ENCODE data around the gene P2RY12.

P2RY12 gene

GRCh38 chr3:151362751-151363174 is 21.8 kb downstream of the P2RY12 start:
- ChIA-PET CTCF (interaction anchor here (1.5 to 2.5 kb wide), 2 partner anchors 9 to 16 kb away, joined by 5 to 10 read pairs; no protein-coding TSS in a partner anchor), POLR2A (no interaction called here)

GRCh38 chr3:151357463-151357850 is 27.1 kb downstream of the P2RY12 start:
- DNase-seq (ENCODE audit: extremely low spot score): no peak
- POLR2A ChIA-PET: no interaction called here
- TF ChIP-seq, protein P1, sequence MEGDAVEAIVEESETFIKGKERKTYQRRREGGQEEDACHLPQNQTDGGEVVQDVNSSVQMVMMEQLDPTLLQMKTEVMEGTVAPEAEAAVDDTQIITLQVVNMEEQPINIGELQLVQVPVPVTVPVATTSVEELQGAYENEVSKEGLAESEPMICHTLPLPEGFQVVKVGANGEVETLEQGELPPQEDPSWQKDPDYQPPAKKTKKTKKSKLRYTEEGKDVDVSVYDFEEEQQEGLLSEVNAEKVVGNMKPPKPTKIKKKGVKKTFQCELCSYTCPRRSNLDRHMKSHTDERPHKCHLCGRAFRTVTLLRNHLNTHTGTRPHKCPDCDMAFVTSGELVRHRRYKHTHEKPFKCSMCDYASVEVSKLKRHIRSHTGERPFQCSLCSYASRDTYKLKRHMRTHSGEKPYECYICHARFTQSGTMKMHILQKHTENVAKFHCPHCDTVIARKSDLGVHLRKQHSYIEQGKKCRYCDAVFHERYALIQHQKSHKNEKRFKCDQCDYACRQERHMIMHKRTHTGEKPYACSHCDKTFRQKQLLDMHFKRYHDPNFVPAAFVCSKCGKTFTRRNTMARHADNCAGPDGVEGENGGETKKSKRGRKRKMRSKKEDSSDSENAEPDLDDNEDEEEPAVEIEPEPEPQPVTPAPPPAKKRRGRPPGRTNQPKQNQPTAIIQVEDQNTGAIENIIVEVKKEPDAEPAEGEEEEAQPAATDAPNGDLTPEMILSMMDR (IDR thresholded peaks at IDR 0.05; ENCODE audit: control extremely low read depth, extremely low read depth, low read depth, missing control alignments): no peak
- CTCF ChIA-PET: interaction anchor here (0.7 to 2.3 kb wide), 6 partner anchors 11 to 42 kb away, joined by 3 to 10 read pairs (median 4); partner anchors contain the start of gene P2RY12

More at GRCh38 chr3:151362751-151363174, 21.8 kb downstream of the P2RY12 start:
- TF ChIP-seq, protein P1 (IDR thresholded peaks at IDR 0.05; ENCODE audit: control extremely low read depth, extremely low read depth, low read depth, missing control alignments): no peak
- DNase-seq (ENCODE audit: extremely low spot score): no peak

DNA sequence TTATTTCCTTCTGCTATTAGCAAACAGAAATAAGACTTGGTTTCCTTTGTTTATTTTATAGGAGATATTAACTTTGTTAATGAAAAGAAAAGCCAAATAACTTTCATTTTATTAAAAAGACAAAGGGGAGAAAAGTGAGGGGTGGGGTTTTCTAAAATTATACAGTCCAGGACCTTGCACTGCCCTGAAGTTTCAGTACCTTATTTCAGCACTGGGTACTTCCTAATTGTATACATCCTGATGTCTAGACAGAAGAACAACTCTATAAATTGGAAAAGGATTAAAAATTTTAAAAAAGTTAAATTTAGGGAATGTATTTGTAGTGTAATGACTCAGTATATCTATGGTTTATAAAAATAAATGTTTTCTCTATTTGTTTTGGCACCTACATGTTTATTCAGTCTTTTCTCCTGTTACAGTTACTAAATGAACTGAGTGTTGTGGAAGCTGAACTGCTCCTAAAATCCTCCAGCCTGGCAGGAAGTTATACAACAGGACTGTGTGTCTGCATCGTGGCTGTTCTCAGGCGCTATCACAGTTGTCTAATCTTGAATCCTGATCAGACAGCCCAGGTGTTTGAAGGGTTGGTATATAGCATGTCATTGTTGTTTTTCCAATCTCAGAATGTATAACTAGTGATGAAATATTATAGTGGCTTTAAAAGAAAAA is 27.6 kb downstream of the P2RY12 start:
- CTCF ChIA-PET: interaction anchor here (0.7 to 2.2 kb wide), 5 partner anchors 10 to 43 kb away, joined by 3 to 10 read pairs (median 4); partner anchors contain the start of gene P2RY12

GRCh38 chr3:151351648-151352047 is 32.9 kb downstream of the P2RY12 start:
- TF ChIP-seq, protein P1 (IDR thresholded peaks at IDR 0.05; ENCODE audit: control extremely low read depth, extremely low read depth, low read depth, missing control alignments): no peak
- ChIA-PET CTCF (interaction anchor here (0.6 kb wide), 1 partner anchor 25 kb away, joined by 3 read pairs; no protein-coding TSS in a partner anchor), POLR2A (no interaction called here)
- DNase-seq (ENCODE audit: extremely low spot score): no peak

More for the DNA sequence above, 27.6 kb downstream of the P2RY12 start:
- TF ChIP-seq, protein P1 (IDR thresholded peaks at IDR 0.05; ENCODE audit: control extremely low read depth, extremely low read depth, low read depth, missing control alignments): no peak
- no peak for DNase-seq (ENCODE audit: extremely low spot score)
- POLR2A ChIA-PET: no interaction called here

GRCh38 chr3:151351219-151351618 is 33.3 kb downstream of the P2RY12 start:
- CTCF ChIA-PET: interaction anchor here (0.6 kb wide), 1 partner anchor 25 kb away, joined by 3 read pairs; no protein-coding TSS in a partner anchor
- TF ChIP-seq, protein P1 (IDR thresholded peaks at IDR 0.05; ENCODE audit: control extremely low read depth, extremely low read depth, low read depth, missing control alignments): no peak
- DNase-seq (ENCODE audit: extremely low spot score): peak; percentile 34
- POLR2A ChIA-PET: no interaction called here

GRCh38 chr3:151350656-151351055 is 33.9 kb downstream of the P2RY12 start:
- TF ChIP-seq, protein P1 (IDR thresholded peaks at IDR 0.05; ENCODE audit: control extremely low read depth, extremely low read depth, low read depth, missing control alignments): no peak
- POLR2A ChIA-PET: no interaction called here
- CTCF ChIA-PET: no interaction called here
- DNase-seq (ENCODE audit: extremely low spot score): no peak
